HG03558 (cell line): ENCODE results near the gene MED26.
"Not testable (repeated sequence)": the region's sequence is repeated elsewhere in the genome, so short reads cannot be mapped to it uniquely, and the experiment has no call there.

Source experiments
- ATAC-seq: cut with Tn5 transposase; IDR thresholded peaks from one replicate; pipeline ENCODE4 v1.9.1; 2021; ENCODE audit warnings: moderate number of reproducible peaks; ENCODE audit not compliant: unreplicated experiment; ENCODE audit errors: extremely low read depth

The MED26 gene

GRCh38 chr19:16579381-16579780 is 48.6 kb downstream of the MED26 start:
- no peak for ATAC-seq

GRCh38 chr19:16577531-16577985 is 50.4 kb downstream of the MED26 start:
- ATAC-seq = no peak

GRCh38 chr19:16576690-16577530 is 51.1 kb downstream of the MED26 start:
- no peak for ATAC-seq

- no peak for ATAC-seq
Observed at GRCh38 chr19:16575861-16576689, 51.9 kb downstream of the MED26 start.

GRCh38 chr19:16575282-16575681 is 52.7 kb downstream of the MED26 start:
- ATAC-seq = no peak

GRCh38 chr19:16573925-16574324 is 54.1 kb downstream of the MED26 start:
- no peak for ATAC-seq

GRCh38 chr19:16573296-16573695 is 54.7 kb downstream of the MED26 start:
- no peak for ATAC-seq

- ATAC-seq = peak; percentile 58
Observed at GRCh38 chr19:16572332-16573211, 55.4 kb downstream of the MED26 start, which contains the start of gene SLC35E1. Gene SLC35E1, minus strand, starts transcription at chr19:16572415. Its CDS starts 51 bp downstream, at chr19:16572364.

GRCh38 chr19:16571822-16572331 is 56.1 kb downstream of the MED26 start:
- peak; percentile 7 for ATAC-seq

- no peak for ATAC-seq
Observed at GRCh38 chr19:16571283-16571682, 56.7 kb downstream of the MED26 start.

GRCh38 chr19:16569609-16570320 is 58.2 kb downstream of the MED26 start:
- ATAC-seq = no peak

GRCh38 chr19:16566702-16567101 is 61.3 kb downstream of the MED26 start:
- ATAC-seq = no peak

GRCh38 chr19:16566161-16566560 is 61.8 kb downstream of the MED26 start:
- no peak for ATAC-seq

- ATAC-seq = no peak
Observed at GRCh38 chr19:16564842-16565241, 63.2 kb downstream of the MED26 start.

- no peak for ATAC-seq
Observed at GRCh38 chr19:16562608-16563025, 65.4 kb downstream of the MED26 start.

- no peak for ATAC-seq
Observed at GRCh38 chr19:16561382-16561781, 66.6 kb downstream of the MED26 start.

- ATAC-seq = no peak
Observed at GRCh38 chr19:16559780-16560276, 68.2 kb downstream of the MED26 start.

GRCh38 chr19:16554776-16555175 is 73.2 kb downstream of the MED26 start:
- ATAC-seq = no peak

- ATAC-seq = not testable (repeated sequence)
Observed at GRCh38 chr19:16551902-16552301, 76.1 kb downstream of the MED26 start.
